Vagina (tissue), 2 donors: ENCODE results near the gene AGPAT3.

Experiments
- CTCF ChIP-seq, 3 experiments: fragments of 450-650 bp in 2 of 3; fragments of 200-600 bp in 1 of 3; sonication (generic) in 1 of 3; IDR thresholded peaks; one replicate each; pipeline ENCODE4 v1.5.1; 2017 to 2019; ENCODE audit warnings: antibody characterized with exemption in 3 of 3, mild to moderate bottlenecking in 2 of 3, moderate library complexity in 2 of 3
- POLR2A ChIP-seq, 2 donors: fragments of 450-650 bp; IDR thresholded peaks; one replicate each; pipeline ENCODE4 v1.6.1; 2017; ENCODE audit warnings: antibody characterized with exemption in 2 of 2, mild to moderate bottlenecking in 2 of 2, moderate library complexity in 2 of 2
- POLR2AphosphoS5 ChIP-seq, 2 donors: sonication (generic); formaldehyde crosslinking; IDR thresholded peaks; one replicate each; pipeline ENCODE4 v1.9.0; 2017; ENCODE audit warnings: antibody characterized with exemption in 2 of 2, mild to moderate bottlenecking in 2 of 2, low read depth in 1 of 2; ENCODE audit not compliant: insufficient read depth in 1 of 2

GRCh38 chr21:43954896-43955295 is 89.9 kb downstream of the AGPAT3 start:
- TF ChIP-seq POLR2A (IDR thresholded peaks at IDR 0.05) (no peak), POLR2AphosphoS5 (IDR thresholded peaks at IDR 0.05; ENCODE audit: insufficient read depth in 1 of 2, low read depth in 1 of 2) (no peak), CTCF (IDR thresholded peaks at IDR 0.05) (no peak)
